Activated CD8-positive, alpha-beta memory T cell treated with anti-CD3 and anti-CD28 coated beads for 36 hours (primary cell): Measurements from ENCODE around the gene NDOR1. TPM values are rescaled to one million over a fixed set of nuclear protein-coding genes. Genes with fewer than 3 reads are reported as not detected.

Experiments
- CTCF ChIA-PET: fragments of 350-600 bp; sonication (Branson Sonifier 250); formaldehyde crosslinking; loops from one replicate; lab custom pipeline; 2021; ENCODE audit warnings: antibody characterized with exemption; lab: Charles Lee
- POLR2A ChIA-PET: fragments of 350-600 bp; sonication (Branson Sonifier 250); formaldehyde crosslinking; loops from one replicate; lab custom pipeline; 2021; ENCODE audit warnings: antibody characterized with exemption; lab: Charles Lee
- total RNA-seq, 2 experiments: library from RNA; stranded (reverse); gene quantifications; one replicate each; pipeline ENCODE4 v1.2.3, GENCODE V29; 2021

The NDOR1 gene
- total RNA-seq, 2 experiments from 2014 or later, result 43.7 to 44.6 TPM

- CTCF ChIA-PET, result no interaction called here
Measured at GRCh38 chr9:137191245-137191644, 14.3 kb upstream of the NDOR1 start.

GRCh38 chr9:137191691-137192447 is 13.6 kb upstream of the NDOR1 start:
- ChIA-PET POLR2A (interaction anchor here (0.6 kb wide), 1 partner anchor 63 kb away, joined by 3 read pairs; no protein-coding TSS in a partner anchor), CTCF (interaction anchor here (0.5 to 1.7 kb wide), 2 partner anchors 45 to 66 kb away, joined by 4 to 5 read pairs; no protein-coding TSS in a partner anchor)

More at GRCh38 chr9:137191245-137191644, 14.3 kb upstream of the NDOR1 start:
- POLR2A ChIA-PET, result interaction anchor here (0.6 kb wide), 1 partner anchor 63 kb away, joined by 3 read pairs; no protein-coding TSS in a partner anchor

GRCh38 chr9:137192448-137192780 is 13.1 kb upstream of the NDOR1 start:
- POLR2A ChIA-PET, result interaction anchor here (0.6 kb wide), 1 partner anchor 56 kb away, joined by 5 read pairs; no protein-coding TSS in a partner anchor

GRCh38 chr9:137192859-137193258 is 12.6 kb upstream of the NDOR1 start:
- ChIA-PET POLR2A (interaction anchor here (0.6 kb wide), 1 partner anchor 55 kb away, joined by 5 read pairs; no protein-coding TSS in a partner anchor), CTCF (interaction anchor here (1.7 kb wide), 1 partner anchor 44 kb away, joined by 4 read pairs; no protein-coding TSS in a partner anchor)

More at GRCh38 chr9:137192448-137192780, 13.1 kb upstream of the NDOR1 start:
- CTCF ChIA-PET, result interaction anchor here (0.5 to 1.7 kb wide), 2 partner anchors 44 to 67 kb away, joined by 4 to 5 read pairs; no protein-coding TSS in a partner anchor

- CTCF ChIA-PET, result interaction anchor here (1.2 kb wide), 1 partner anchor 10 kb away, joined by 3 read pairs; no protein-coding TSS in a partner anchor
- POLR2A ChIA-PET, result no interaction called here
Measured at GRCh38 chr9:137193771-137194170, 11.7 kb upstream of the NDOR1 start.

DNA sequence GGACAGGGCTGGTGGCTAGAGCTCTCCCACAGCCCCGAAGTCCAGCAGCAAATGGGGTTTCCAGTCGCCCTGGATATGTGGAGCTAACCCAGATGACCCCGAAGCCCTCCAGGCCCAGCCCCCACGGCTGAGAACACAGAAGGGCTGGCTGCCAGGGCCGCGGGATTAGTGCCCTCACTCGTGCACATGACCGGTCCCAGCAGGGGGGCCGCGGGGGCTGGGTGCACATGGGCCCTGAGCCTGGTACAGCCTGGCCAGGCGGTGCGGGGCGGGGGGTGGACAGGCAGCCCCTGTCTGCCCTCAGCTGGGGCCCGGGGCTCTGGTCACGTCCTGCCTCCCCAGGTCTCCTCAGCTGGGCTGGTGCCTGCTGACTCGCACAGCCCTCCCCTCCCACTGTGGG is 11.1 kb upstream of the NDOR1 start:
- ChIA-PET CTCF (interaction anchor here (1.2 to 1.4 kb wide), 2 partner anchors 10 to 11 kb away, joined by 3 to 4 read pairs; partner anchors contain the start of genes NDOR1 and TMEM203), POLR2A (no interaction called here)

GRCh38 chr9:137194909-137195308 is 10.6 kb upstream of the NDOR1 start:
- POLR2A ChIA-PET, result no interaction called here
- CTCF ChIA-PET, result interaction anchor here (1.0 to 1.4 kb wide), 2 partner anchors 10 to 80 kb away, joined by 3 to 4 read pairs; partner anchors contain the start of genes DPP7, NDOR1 and TMEM203

DNA sequence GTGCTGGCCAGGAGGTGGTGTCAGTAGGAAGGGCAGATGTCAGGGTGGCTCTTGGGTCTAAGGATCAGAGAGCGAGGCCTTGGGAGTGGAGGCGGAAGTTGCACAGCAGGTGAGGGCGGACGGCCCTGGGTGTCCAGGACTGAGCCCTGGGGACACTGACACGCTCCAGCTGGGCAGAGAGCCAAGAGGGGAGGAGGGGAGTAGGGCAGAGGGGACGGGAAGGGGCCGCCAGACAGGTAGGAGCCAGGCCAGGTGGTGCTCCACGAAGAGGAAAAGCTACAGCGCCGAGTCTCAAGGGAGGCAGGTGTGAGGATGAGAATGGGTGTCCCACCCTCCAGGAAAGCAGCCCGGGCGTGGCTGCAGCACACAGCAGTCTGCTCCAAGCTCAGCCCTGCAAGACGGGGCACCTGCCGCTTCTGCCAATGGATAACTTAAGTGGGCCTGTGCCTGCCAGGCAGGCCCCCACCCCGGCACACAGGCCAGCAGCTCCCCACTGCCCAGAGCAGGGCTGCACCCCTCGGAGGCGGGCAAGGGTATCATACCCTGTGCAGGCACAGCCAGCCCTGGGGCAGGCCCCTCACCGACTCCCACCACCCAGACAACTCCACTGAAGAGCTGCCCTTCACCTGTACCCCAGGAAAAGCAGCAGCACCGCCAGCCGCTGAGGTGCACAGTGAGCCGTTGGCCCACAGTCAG is 9.8 kb upstream of the NDOR1 start:
- CTCF ChIA-PET, result interaction anchor here (0.6 to 1.4 kb wide), 4 partner anchors 7 to 81 kb away, joined by 3 to 4 read pairs (median 3); partner anchors contain the start of genes ANAPC2, DPP7, NDOR1 and SSNA1
- POLR2A ChIA-PET, result interaction anchor here (0.5 kb wide), 1 partner anchor 398 kb away, joined by 3 read pairs; no protein-coding TSS in a partner anchor

DNA sequence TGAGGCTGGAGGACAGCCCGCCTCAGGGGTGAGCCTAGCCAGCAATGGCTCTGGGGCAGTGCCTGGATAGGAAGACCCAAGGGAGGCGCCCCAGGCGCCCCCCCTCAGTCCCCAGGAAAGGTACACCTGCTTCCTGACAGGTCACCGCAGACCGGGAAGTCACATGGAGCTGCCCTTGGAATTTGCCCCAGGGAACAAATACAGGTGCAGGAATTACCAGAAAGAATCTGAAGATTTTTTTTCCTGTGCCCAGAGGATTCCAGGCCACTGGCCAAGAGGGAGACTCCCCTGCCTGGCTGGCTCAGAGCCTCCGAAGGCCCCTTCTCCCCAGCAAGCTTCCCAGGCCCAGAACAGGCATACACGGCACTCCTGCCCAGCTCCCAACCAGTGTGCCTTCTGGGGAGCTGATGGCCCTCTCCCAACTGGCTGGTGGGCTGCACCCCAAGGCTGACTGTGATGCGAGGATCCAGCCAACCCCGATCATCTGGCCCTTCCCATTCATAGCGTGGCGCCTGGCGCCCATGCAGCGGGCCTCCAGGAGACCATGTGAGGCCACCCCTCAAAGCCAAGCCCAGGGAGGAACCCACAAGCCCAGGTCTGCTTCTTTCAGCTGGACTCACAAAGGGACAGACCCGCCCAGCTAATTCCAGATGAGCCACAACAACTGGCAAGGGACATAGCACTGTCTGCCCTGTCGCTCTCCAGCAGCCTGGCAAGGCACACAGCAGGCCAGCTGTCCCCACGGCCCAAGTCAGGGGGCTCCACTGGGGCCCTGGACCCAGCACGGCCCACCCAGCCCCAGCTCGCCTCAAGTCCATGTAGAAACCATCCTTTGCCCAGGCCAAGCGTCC is 7.2 kb upstream of the NDOR1 start:
- ChIA-PET POLR2A (interaction anchor here (1.8 kb wide), 1 partner anchor 10 kb away, joined by 4 read pairs; the partner anchor contains the start of genes ANAPC2 and SSNA1), CTCF (interaction anchor here (0.8 to 1.6 kb wide), 3 partner anchors 9 to 38 kb away, joined by 3 to 6 read pairs (median 5); partner anchors contain the start of genes ANAPC2 and SSNA1)

DNA sequence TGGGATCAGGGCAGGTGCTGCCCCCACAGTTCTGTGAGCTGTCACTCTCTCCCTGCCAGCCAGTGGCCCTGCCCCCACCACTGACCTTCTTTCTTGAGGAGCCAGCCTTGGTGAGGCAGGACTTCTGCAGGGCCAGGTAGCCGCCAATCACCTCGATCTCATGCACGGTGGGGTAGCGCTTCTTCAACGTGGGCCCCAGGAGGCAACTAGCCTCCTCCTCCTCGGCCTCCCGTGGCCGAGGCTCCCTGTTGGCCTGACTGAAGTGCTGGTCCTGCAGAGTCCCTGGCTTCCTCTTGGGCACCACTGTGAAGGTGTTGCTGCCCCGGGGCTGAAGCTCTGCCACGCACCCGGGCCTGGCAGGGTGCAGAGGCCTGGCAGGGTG is 6.6 kb upstream of the NDOR1 start:
- ChIA-PET POLR2A (interaction anchor here (1.8 kb wide), 1 partner anchor 10 kb away, joined by 4 read pairs; the partner anchor contains the start of genes ANAPC2 and SSNA1), CTCF (interaction anchor here (0.6 to 1.6 kb wide), 3 partner anchors 10 to 150 kb away, joined by 3 to 6 read pairs (median 5); partner anchors contain the start of genes ANAPC2 and SSNA1)

DNA sequence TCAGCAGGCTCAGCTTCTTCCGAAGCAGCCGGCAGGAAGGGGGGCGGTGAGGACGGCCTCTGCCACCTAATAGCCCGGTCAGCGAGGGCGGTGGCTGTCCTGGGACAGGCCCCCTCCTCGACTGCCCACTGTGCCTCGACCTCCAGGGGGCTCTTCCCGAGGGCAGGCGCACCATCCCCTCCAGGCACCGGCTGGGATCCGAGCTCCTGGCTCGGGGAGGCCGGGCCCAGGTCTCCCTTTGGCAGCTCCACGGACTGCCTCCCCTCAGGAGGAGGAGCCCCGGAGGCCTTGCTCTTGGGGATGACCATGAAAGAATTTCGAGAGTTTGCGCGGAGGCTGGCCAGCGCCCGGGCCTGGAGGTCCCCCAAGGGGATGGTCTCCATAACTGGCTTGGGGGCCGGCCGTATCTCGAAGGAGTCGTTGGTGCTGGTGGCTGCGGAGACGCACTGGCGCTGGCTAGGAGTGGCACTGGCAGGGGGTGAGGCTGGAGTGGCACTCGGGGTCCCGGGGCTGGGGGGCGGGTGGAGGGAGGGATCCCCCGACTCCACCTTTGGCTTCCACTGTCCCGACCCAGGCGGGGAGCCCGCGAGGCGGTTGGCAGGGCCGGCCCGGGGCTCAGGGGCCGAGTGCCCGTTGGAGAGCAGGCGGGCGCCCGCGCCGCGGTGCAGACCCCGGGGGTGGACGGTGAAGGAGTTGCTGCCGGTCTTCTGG is 5.9 kb upstream of the NDOR1 start:
- POLR2A ChIA-PET, result interaction anchor here (1.8 kb wide), 1 partner anchor 11 kb away, joined by 4 read pairs; the partner anchor contains the start of genes ANAPC2 and SSNA1

GRCh38 chr9:137200311-137201204 is 4.9 kb upstream of the NDOR1 start, which contains the start of gene TPRN:
TSS of gene TPRN (minus strand) at chr9:137200741. CDS start at chr9:137200711, 30 bp downstream.
- ChIA-PET POLR2A (interaction anchor here (0.5 to 1.5 kb wide), 8 partner anchors 12 to 399 kb away, joined by 3 to 10 read pairs (median 4); partner anchors contain the start of genes ANAPC2, SSNA1 and TUBB4B), CTCF (interaction anchor here (0.5 to 5.0 kb wide), 5 partner anchors 12 to 373 kb away, joined by 3 to 21 read pairs (median 5); partner anchors contain the start of genes ANAPC2 and SSNA1)

More for the DNA sequence above, 5.9 kb upstream of the NDOR1 start:
- CTCF ChIA-PET, result interaction anchor here (0.6 to 1.6 kb wide), 2 partner anchors 37 to 150 kb away, joined by 3 to 6 read pairs; no protein-coding TSS in a partner anchor

- ChIA-PET POLR2A (interaction anchor here (0.7 to 1.5 kb wide), 5 partner anchors 13 to 86 kb away, joined by 3 to 10 read pairs (median 6); partner anchors contain the start of genes ANAPC2, SSNA1 and TUBB4B), CTCF (interaction anchor here (0.6 to 5.0 kb wide), 5 partner anchors 13 to 372 kb away, joined by 3 to 21 read pairs (median 5); partner anchors contain the start of genes ANAPC2 and SSNA1)
Measured at GRCh38 chr9:137201205-137201868, 4.2 kb upstream of the NDOR1 start.

- POLR2A ChIA-PET, result no interaction called here
- CTCF ChIA-PET, result interaction anchor here (0.7 to 5.0 kb wide), 5 partner anchors 14 to 174 kb away, joined by 3 to 21 read pairs (median 3); partner anchors contain the start of genes ANAPC2, RNF224 and SSNA1
Measured at GRCh38 chr9:137202966-137203365, 2.5 kb upstream of the NDOR1 start.

- ChIA-PET POLR2A (interaction anchor here (1.3 to 3.2 kb wide), 3 partner anchors 16 to 36 kb away, joined by 6 to 15 read pairs (median 7); partner anchors contain the start of genes ANAPC2, RNF208, SSNA1 and TUBB4B), CTCF (interaction anchor here (1.0 to 5.0 kb wide), 6 partner anchors 10 to 75 kb away, joined by 3 to 21 read pairs (median 5); partner anchors contain the start of genes ANAPC2, RNF224 and SSNA1)
Measured at GRCh38 chr9:137204731-137205125, 772 bp upstream of the NDOR1 start.
